Left ventricle myocardium superior (tissue), 1 donor: ENCODE measurements around the gene PEX3. TPM values are rescaled to one million over a fixed set of nuclear protein-coding genes. Genes with fewer than 3 reads are reported as not detected.
"Not testable (repeated sequence)": the region's sequence is repeated elsewhere in the genome, so short reads cannot be mapped to it uniquely, and the experiment has no call there.

ENCODE experiments used
- ATAC-seq: fragments of 200-7000 bp; cut with Tn5 transposase; one replicate; pipeline ENCODE4 v1.9.1; 2020; ENCODE audit warnings: mild to moderate bottlenecking, moderate library complexity
- DNase-seq: peaks from one replicate; pipeline ENCODE4 v3.0.0-alpha.2; 2020
- intact Hi-C: fragments of 100-400 bp; cut with micrococcal nuclease; formaldehyde crosslinking; loops from one replicate; pipeline ENCODE4 v1.11.0; 2022
- total RNA-seq: library from RNA; stranded (reverse); fragmentation: NEBNext Ultra II Directional; extraction: Animal tissue kit (Norgen Biotek cat#: 25700); gene quantifications from one replicate; pipeline ENCODE4 v1.2.1, GENCODE V29; 2021
- donor health status: DM: no; HTN: yes; CAD: no; lungs with severe emphysema.

The PEX3 gene
- total RNA-seq, 1 donor from 2014 or later: 21.7 TPM

DNA sequence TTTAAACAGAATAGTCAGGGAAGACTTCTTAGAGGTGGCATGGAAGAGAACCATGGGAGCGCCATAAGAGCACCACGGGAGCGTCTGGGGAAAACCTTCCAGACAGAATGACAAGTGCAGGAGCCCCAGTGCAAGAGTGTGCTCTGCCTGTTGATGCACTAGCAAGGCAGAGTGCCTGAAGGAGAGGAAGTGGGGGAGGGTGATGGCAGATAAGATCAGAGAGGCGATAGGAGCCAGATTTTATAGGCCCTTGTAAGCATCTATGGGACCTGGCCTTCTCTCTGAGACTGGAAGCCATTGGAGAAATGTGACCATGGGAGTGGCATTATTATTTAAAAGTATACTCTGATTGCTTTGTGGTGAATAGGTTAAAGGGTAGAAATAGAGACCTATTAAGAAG lies 47.8 kb downstream of the PEX3 start:
- no peak for ATAC-seq

GRCh38 chr6:143501851-143502250 lies 51.2 kb downstream of the PEX3 start:
- DNase-seq (no peak), ATAC-seq (no peak)
- intact Hi-C loops: no loop called here

More for the DNA sequence above, 47.8 kb downstream of the PEX3 start:
- intact Hi-C loops: no loop called here
- DNase-seq: no peak

- ATAC-seq (no peak), DNase-seq (no peak)
- intact Hi-C loops: no loop called here
Measured at GRCh38 chr6:143504369-143504768, 53.8 kb downstream of the PEX3 start.

- no peak for ATAC-seq
- intact Hi-C loops: no loop called here
- no peak for DNase-seq
Measured at GRCh38 chr6:143505111-143505510, 54.5 kb downstream of the PEX3 start.

- intact Hi-C loops: no loop called here
- DNase-seq: no peak
Measured at GRCh38 chr6:143505537-143505936, 54.9 kb downstream of the PEX3 start.

DNA sequence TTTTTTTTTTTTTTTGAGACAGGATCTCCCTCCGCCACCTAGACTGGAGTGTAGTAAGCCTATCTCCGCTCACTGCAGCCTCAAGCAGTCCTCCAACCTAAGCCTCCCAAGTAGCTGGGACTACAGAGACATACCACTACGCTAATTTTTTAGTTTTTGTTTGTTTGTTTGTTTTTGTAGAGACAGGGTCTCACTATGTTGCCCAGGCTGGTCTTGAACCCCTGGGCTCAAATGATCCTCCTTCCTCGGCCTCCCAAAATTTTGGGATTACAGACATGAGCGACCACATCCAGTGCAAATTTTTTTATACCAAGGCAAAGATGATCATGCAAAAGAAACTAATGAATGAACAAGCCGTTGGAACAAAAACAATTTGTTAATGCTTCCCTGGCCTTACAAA lies 55.6 kb downstream of the PEX3 start:
- DNase-seq (no peak), ATAC-seq (no peak)
- intact Hi-C loops: no loop called here

More at GRCh38 chr6:143505537-143505936, 54.9 kb downstream of the PEX3 start:
- no peak for ATAC-seq

- ATAC-seq: no peak
- DNase-seq: no peak
- intact Hi-C loops: no loop called here
Measured at GRCh38 chr6:143506620-143507019, 56.0 kb downstream of the PEX3 start.

DNA sequence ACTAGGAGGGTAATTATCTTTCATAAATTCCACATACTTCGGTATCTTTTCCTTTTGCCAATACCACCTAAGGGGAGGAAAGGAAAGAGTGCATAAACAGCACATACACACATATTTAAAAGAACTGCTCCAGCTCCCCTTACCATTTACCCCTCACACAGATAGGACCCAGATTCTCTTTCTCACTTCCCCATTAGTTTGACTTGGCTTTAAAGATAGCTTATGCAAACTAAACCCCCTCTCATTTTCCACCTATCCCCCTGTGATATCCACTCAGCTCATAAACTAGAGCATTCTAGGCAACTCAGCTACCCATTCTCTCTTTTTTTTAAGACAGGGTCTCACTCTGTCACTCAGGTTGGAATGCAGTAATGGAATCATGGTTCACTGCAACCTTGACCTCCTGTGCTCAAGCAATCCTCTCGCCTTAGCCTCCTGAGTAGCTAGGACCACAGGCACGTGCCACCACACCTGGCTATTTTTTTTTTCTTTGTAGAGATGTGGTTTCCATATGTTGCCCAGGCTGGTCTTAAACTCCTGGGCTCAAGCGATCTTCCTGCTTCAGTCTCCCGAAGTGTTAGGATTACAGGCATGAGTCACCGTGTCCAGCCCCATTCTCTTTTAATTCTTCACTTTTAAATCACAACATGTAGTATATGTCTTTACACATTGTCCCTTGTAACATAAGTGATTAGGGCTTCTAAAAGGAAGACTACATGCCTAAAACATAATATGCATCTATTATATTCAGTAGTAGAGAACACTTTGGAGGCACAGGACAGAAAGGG lies 56.9 kb downstream of the PEX3 start:
- ATAC-seq (no peak), DNase-seq (no peak)
- intact Hi-C loops: no loop called here

GRCh38 chr6:143510326-143510725 lies 59.7 kb downstream of the PEX3 start:
- DNase-seq, intact Hi-C loops, ATAC-seq: not testable (repeated sequence)

GRCh38 chr6:143510991-143511891 lies 60.6 kb downstream of the PEX3 start, which contains the start of gene FUCA2:
Gene FUCA2 (minus strand): TSS chr6:143511720. CDS start chr6:143511634, 86 bp downstream.
- ATAC-seq: peak; percentile 87
- DNase-seq: peak; percentile 96
- intact Hi-C loops: no loop called here

DNA sequence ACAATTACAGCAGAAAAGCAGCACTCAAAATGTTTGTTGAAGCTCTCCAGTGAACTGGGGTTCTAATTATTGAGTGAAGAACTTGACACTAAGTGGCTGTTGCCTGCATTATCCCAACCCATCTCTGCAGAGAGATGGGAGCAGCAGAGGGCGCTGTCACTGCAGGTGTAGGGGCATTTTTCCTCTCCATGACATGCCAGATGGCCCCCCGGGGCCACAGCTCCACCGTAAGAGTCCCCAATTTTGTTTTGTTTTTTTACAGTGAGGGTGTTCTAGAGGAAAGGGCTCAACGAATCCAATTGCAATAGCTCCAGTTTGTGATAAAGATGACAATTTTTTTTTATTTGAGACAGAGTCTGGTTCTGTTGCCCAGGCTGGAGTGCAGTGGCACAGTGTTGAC lies 62.8 kb downstream of the PEX3 start:
- intact Hi-C loops: no loop called here
- peak; percentile 41 for DNase-seq

GRCh38 chr6:143515061-143515760 lies 64.6 kb downstream of the PEX3 start:
- peak; percentile 78 for ATAC-seq
- intact Hi-C loops: no loop called here
- peak; percentile 80 for DNase-seq

More for the DNA sequence above, 62.8 kb downstream of the PEX3 start:
- no peak for ATAC-seq

DNA sequence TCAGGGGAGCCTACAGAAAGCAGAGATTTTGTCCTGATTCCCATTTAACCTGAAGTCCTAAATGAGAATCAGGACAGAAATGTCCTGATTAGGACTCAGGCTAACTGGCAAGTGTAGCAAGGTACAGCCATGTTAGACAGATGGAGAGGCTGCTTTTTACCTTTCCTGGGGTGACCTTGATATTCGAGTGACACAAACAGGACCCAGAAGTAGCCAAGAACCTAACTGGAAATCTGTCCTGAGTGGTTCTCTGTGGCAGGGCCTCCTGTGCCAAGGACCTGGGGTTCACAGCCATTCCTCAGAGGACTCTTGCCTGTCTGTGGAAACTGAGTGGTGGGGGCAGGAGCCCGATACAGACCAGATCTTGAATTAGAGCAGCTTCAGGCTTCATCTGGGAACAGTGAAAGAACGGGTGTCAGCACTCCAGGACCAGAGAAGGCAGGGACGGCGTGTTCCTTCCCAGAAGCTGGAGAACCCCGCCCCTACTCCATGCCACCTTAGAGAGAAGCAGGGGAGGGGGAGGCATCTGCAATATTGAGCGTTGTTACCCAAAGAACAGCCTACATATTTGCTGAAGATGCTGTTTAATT lies 65.3 kb downstream of the PEX3 start:
- DNase-seq (peak; percentile 40), ATAC-seq (peak; percentile 36)
- intact Hi-C loops: no loop called here

DNA sequence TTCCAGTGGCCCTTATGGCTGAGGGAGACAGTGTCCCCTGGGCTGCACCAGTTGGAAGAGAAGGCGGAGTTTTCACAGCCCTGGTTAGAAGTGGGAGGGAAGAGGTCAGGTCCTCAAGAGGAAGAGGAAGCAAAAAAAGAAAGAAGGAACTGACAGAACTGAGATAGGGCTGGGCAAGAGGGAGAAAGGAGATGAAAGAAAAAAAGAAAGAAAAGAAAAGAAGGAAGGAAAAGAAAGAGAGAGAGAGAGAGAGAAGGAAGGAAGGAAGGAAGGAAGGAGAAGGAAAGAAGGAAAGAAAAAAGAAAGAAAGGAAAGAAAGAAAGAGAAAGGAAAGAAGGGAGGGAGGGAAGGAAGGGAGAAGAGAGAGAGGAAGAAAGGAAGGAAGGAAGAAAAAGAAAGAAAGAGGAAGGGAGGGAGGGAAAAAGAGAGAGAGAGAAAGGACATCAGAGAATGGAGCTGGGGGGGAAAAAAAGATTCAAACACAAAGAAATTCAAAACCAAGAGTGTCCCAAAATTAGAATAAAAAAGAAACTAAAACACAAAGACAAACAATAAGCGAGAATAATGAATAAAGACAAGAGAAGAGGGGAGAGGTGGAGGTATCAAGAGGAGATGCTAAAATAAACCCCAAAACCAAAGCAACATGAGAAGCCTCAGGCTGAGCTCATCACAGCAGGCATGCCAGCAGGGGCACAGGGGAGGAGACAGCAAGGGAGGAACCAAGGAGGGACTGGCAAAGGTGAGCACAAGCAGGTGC lies 66.3 kb downstream of the PEX3 start:
- intact Hi-C loops: no loop called here
- ATAC-seq (no peak), DNase-seq (no peak)

DNA sequence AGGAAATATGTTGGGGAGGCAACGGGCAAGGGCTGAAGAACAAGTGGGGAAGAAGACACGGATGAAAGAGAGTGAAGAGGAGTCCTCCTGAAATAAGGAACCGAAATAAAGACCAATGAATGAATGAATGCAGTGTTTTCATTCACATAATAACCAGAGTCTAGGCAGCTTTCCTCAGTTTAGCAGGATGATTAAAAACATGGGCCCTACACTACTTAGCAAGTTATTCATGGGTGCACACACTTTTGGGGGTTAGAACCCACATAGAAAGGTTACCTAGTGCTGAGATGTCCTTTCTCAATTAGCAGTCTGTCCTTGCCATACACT lies 66.8 kb downstream of the PEX3 start:
- intact Hi-C loops: no loop called here
- no peak for ATAC-seq
- DNase-seq: no peak

DNA sequence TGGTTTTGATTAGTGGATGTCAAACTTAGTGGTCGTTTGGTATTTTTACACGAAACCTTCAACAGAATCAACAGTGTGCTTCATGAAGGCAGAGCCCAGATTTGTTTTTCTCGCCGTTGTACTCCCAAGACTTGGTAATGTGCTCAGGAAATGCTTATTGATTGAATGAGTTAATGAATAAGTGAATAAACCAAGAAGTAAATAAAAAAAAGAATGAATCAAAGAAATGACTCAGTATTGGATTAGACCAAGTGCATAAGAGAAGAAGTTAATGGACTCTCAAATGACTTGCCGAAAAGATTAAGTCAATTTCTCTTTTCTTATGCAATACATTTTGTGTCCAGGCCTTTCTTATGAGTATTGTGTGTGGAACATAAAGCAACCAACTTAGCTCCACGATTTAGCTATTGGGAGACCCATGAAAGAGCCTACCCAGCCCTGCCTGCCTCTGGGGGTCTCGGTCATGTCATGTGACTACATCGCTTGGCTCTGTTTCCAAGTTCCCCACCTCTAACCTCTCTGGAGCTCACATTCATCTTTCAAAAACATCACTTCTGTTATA lies 71.5 kb downstream of the PEX3 start:
- no peak for DNase-seq
- ATAC-seq: no peak
- intact Hi-C loops: no loop called here

DNA sequence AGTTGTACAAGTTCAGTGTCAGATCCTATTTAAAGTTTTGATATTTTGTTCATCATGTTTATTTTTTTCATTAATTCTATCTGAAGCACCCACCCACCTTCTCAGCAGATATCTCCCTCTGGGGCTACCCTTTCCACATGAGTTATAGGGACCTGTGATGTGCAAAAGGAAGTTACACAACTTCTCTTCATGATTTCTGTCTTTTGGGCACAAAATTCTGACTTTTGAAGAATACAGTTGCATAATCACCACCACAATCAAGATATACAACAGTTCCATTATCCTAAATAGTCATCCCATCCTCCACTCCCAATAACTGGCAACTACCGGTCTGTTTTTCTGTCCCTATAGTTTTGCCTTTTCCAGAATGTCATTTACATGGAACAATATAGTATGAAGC lies 74.8 kb downstream of the PEX3 start:
- no peak for DNase-seq
- no peak for ATAC-seq
- intact Hi-C loops: no loop called here

DNA sequence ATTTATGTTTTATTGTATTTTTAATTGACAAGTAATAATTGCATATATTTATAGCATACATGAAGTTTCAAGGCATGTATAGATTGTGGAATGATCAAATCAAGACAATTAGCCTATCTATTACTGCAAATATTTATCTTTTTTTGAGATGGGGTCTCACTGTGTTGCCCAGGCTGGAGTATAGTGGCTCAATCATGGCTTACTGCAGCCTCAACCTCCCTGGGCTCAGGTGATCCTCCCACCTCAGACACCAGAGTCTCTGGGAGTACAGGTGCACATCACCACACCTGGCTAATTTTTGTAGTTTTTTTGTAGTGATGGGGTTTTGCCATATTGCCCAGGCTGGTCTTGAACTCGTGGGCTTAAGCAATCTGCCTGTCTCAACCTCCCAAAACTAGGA lies 77.1 kb downstream of the PEX3 start:
- intact Hi-C loops: no loop called here
- DNase-seq (no peak), ATAC-seq (no peak)
